Thyroid gland (tissue), 4 donors: ENCODE data around the gene POLDIP3.
"Not testable (repeated sequence)": the region's sequence is repeated elsewhere in the genome, so short reads cannot be mapped to it uniquely, and the experiment has no call there.

Experiments used
- POLR2A ChIP-seq, 2 donors: fragments of 450-650 bp; IDR thresholded peaks; one replicate each; pipeline ENCODE4 v1.6.1; 2017; ENCODE audit warnings: antibody characterized with exemption in 2 of 2, mild to moderate bottlenecking in 2 of 2, moderate library complexity in 1 of 2
- TF ChIP-seq, protein P1 (sequence below), 6 experiments: fragments of 200-600 bp in 3 of 6; fragments of 450-650 bp in 3 of 6; sonication (generic) in 3 of 6; IDR thresholded peaks; one replicate each; pipeline ENCODE4 v1.5.1; 2016 to 2019; ENCODE audit warnings: antibody characterized with exemption in 6 of 6, mild to moderate bottlenecking in 2 of 6, inconsistent platforms in 1 of 6, moderate library complexity in 1 of 6

DNA sequence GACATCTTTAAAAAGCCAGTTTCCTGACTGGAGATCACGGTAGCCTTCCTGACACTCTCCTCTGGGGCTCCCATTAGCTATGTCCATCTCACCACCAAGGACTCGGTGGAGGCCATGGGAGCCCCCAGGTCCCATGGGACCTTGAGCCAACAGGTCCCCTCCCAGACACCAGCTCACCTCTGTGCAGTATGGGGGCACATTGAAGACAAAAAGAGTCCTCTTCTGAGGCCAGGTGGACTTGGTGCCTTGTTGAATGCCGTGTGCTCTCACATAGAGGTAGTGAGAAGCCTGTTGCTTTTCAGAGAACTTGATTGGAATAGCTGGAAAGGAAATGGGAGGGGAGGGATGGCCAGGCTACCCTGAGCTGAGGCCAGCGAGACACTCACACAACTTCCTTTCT lies 34.6 kb downstream of the POLDIP3 start:
- TF ChIP-seq, protein P1, sequence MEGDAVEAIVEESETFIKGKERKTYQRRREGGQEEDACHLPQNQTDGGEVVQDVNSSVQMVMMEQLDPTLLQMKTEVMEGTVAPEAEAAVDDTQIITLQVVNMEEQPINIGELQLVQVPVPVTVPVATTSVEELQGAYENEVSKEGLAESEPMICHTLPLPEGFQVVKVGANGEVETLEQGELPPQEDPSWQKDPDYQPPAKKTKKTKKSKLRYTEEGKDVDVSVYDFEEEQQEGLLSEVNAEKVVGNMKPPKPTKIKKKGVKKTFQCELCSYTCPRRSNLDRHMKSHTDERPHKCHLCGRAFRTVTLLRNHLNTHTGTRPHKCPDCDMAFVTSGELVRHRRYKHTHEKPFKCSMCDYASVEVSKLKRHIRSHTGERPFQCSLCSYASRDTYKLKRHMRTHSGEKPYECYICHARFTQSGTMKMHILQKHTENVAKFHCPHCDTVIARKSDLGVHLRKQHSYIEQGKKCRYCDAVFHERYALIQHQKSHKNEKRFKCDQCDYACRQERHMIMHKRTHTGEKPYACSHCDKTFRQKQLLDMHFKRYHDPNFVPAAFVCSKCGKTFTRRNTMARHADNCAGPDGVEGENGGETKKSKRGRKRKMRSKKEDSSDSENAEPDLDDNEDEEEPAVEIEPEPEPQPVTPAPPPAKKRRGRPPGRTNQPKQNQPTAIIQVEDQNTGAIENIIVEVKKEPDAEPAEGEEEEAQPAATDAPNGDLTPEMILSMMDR (IDR thresholded peaks at IDR 0.05), result not testable (repeated sequence)
- not testable (repeated sequence) for TF ChIP-seq POLR2A (IDR thresholded peaks at IDR 0.05)
